HG03039 (cell line): Measurements from ENCODE around the gene OR8H3.
"Not testable (repeated sequence)": the region's sequence is repeated elsewhere in the genome, so short reads cannot be mapped to it uniquely, and the experiment has no call there.

ENCODE experiments used
- ATAC-seq: cut with Tn5 transposase; IDR thresholded peaks from one replicate; pipeline ENCODE4 v1.9.1; 2021; ENCODE audit warnings: mild to moderate bottlenecking, moderate library complexity; ENCODE audit not compliant: unreplicated experiment

OR8H3 gene

GRCh38 chr11:56122073-56122472 lies at the start of gene OR8H3:
OR8H3 (plus strand) TSS chr11:56122373; CDS start chr11:56122373, 0 bp downstream.
- no peak for ATAC-seq

GRCh38 chr11:56089697-56090096 lies 32.5 kb upstream of the OR8H3 start:
- no peak for ATAC-seq

- no peak for ATAC-seq
These were observed 29.2 kb upstream of the OR8H3 start, which contains the start of gene OR8I2 for GRCh38 chr11:56093008-56093407. OR8I2 (plus strand) TSS chr11:56093308; CDS start chr11:56093308, 0 bp downstream.

GRCh38 chr11:56103210-56103737 lies 18.9 kb upstream of the OR8H3 start, which contains the start of gene OR8H2:
OR8H2 (plus strand) TSS chr11:56103687; CDS start chr11:56105043, 1,356 bp downstream.
- no peak for ATAC-seq

GRCh38 chr11:56140151-56140661 lies 18.0 kb downstream of the OR8H3 start, which contains the start of gene OR8J3:
OR8J3 (minus strand) TSS chr11:56140201; CDS start chr11:56137718, 2,483 bp downstream.
- ATAC-seq: no peak

GRCh38 chr11:56143681-56144080 lies 21.5 kb downstream of the OR8H3 start:
- ATAC-seq: not testable (repeated sequence)

GRCh38 chr11:56151376-56151775 lies 29.2 kb downstream of the OR8H3 start:
- no peak for ATAC-seq

GRCh38 chr11:56152333-56152732 lies 30.2 kb downstream of the OR8H3 start:
- ATAC-seq: no peak

GRCh38 chr11:56160217-56160616 lies 38.0 kb downstream of the OR8H3 start, which contains the start of gene OR8K5:
OR8K5 (minus strand) TSS chr11:56160317; CDS start chr11:56160317, 0 bp downstream.
- ATAC-seq: no peak

- no peak for ATAC-seq
These were observed 41.6 kb downstream of the OR8H3 start for GRCh38 chr11:56163804-56164203.

GRCh38 chr11:56172256-56172830 lies 50.2 kb downstream of the OR8H3 start:
- no peak for ATAC-seq
